SK-N-SH (cell line): Measurements from ENCODE around the gene TRIM54.

ENCODE experiments used
- CHD2 ChIP-seq: fragments of 150-350 bp; IDR thresholded peaks from 2 replicates; pipeline ENCODE4 v1.6.1; 2018; ENCODE audit warnings: low read length; ENCODE audit not compliant: partially characterized antibody
- CTCF ChIP-seq: fragments of 200-600 bp; sonication (generic); IDR thresholded peaks from 2 replicates; pipeline ENCODE4 v1.6.1; 2017; ENCODE audit warnings: antibody characterized with exemption, mild to moderate bottlenecking, moderate library complexity
- EP300 ChIP-seq, 2 experiments: IDR thresholded peaks; 2 replicates each; pipeline versions ENCODE4 v1.4.0 to v1.6.1; 2012; ENCODE audit warnings: borderline replicate concordance in 1 of 2, low read depth in 1 of 2, low read length in 1 of 2
- EZH2phosphoT487 ChIP-seq: fragments of 200-600 bp; sonication (generic); IDR thresholded peaks from 2 replicates; pipeline ENCODE4 v1.6.1; 2017; ENCODE audit warnings: low read depth, mixed run types, mild to moderate bottlenecking, antibody characterized with exemption, moderate library complexity, borderline replicate concordance
- IRF3 ChIP-seq: fragments of 150-350 bp; IDR thresholded peaks from 2 replicates; pipeline ENCODE4 v1.6.1; 2016; ENCODE audit warnings: mild to moderate bottlenecking, low read depth, low read length
- MAX ChIP-seq: IDR thresholded peaks from 2 replicates; pipeline ENCODE4 v1.4.0; 2012; ENCODE audit warnings: low read depth
- MEF2A ChIP-seq: IDR thresholded peaks from 2 replicates; pipeline ENCODE4 v1.4.0; 2012; ENCODE audit warnings: low read depth, borderline replicate concordance
- NFIC ChIP-seq: IDR thresholded peaks from 2 replicates; pipeline ENCODE4 v1.4.0; 2012; ENCODE audit warnings: borderline replicate concordance
- PBX3 ChIP-seq: IDR thresholded peaks from 2 replicates; pipeline ENCODE4; 2012
- REST ChIP-seq: IDR thresholded peaks from 2 replicates; pipeline ENCODE4 v1.6.1; 2012; ENCODE audit warnings: mild to moderate bottlenecking, low read depth, low read length, moderate library complexity
- RFX5 ChIP-seq: IDR thresholded peaks from 2 replicates; pipeline ENCODE4 v1.6.1; 2012; ENCODE audit warnings: mild to moderate bottlenecking, improper control_type of control experiment, low read length
- YY1 ChIP-seq: IDR thresholded peaks from 2 replicates; pipeline ENCODE4 v1.4.0; 2012; ENCODE audit warnings: low read depth, mild to moderate bottlenecking
- ZBTB33 ChIP-seq: IDR thresholded peaks from 2 replicates; pipeline ENCODE4 v1.4.0; 2012; ENCODE audit warnings: low read depth, borderline replicate concordance

- TF ChIP-seq MEF2A, result no peak
- no peak for TF ChIP-seq CTCF
- TF ChIP-seq CHD2, result no peak
- TF ChIP-seq REST, result no peak
- no peak for TF ChIP-seq RFX5
- no peak for TF ChIP-seq IRF3
- no peak for TF ChIP-seq YY1
- TF ChIP-seq NFIC, result no peak
- no peak for TF ChIP-seq EP300 (IDR thresholded peaks at IDR 0.05; ENCODE audit: borderline replicate concordance in 1 of 2, low read depth in 1 of 2, low read length in 1 of 2)
- TF ChIP-seq ZBTB33, result no peak
- TF ChIP-seq MAX, result no peak
- TF ChIP-seq PBX3, result no peak
- TF ChIP-seq EZH2phosphoT487, result no peak
Measured at GRCh38 chr2:27247893-27248292, 34.3 kb upstream of the TRIM54 start.
